HG02571 (cell line): ENCODE measurements around the gene ASPHD1.
"Not testable (repeated sequence)": the region's sequence is repeated elsewhere in the genome, so short reads cannot be mapped to it uniquely, and the experiment has no call there.

Experiments used
- ATAC-seq: cut with Tn5 transposase; IDR thresholded peaks from one replicate; pipeline ENCODE4 v1.9.1; 2021; ENCODE audit warnings: mild to moderate bottlenecking, moderate library complexity; ENCODE audit not compliant: unreplicated experiment

ASPHD1 gene, protein sequence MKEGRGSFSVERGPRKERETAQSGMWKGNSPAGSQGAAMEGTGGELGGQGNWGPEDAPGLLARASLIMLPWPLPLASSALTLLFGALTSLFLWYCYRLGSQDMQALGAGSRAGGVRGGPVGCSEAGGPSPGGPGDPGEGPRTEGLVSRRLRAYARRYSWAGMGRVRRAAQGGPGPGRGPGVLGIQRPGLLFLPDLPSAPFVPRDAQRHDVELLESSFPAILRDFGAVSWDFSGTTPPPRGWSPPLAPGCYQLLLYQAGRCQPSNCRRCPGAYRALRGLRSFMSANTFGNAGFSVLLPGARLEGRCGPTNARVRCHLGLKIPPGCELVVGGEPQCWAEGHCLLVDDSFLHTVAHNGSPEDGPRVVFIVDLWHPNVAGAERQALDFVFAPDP

GRCh38 chr16:29900102-29900887, at the start of gene ASPHD1:
ASPHD1 (plus strand) TSS chr16:29900488; CDS start chr16:29900972, 484 bp downstream.
- ATAC-seq = no peak

- ATAC-seq = no peak
Observed at GRCh38 chr16:29850998-29851397, 49.3 kb upstream of the ASPHD1 start.

DNA sequence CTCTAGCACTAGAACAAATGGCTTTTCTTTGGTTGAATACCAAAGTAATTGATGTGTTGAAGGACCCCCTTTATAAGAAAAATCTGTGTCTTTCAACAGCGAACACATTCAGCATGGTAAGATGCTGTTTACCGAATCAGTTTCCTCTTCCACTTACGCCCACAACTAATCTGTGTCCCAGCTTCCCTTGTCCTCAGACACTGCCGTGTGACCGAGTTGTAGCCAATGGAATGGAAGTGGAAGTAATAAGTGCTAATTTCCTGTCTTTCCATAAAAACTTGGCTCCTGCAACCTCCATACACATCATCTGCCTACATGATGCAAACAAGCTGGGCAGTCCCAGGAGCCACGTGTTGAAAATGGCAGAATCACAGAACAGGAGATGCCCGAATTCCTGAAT, 47.6 kb upstream of the ASPHD1 start:
- no peak for ATAC-seq

- ATAC-seq = no peak
Observed at GRCh38 chr16:29854520-29855100, 45.7 kb upstream of the ASPHD1 start.

GRCh38 chr16:29857133-29857760, 43.0 kb upstream of the ASPHD1 start:
- ATAC-seq = no peak

DNA sequence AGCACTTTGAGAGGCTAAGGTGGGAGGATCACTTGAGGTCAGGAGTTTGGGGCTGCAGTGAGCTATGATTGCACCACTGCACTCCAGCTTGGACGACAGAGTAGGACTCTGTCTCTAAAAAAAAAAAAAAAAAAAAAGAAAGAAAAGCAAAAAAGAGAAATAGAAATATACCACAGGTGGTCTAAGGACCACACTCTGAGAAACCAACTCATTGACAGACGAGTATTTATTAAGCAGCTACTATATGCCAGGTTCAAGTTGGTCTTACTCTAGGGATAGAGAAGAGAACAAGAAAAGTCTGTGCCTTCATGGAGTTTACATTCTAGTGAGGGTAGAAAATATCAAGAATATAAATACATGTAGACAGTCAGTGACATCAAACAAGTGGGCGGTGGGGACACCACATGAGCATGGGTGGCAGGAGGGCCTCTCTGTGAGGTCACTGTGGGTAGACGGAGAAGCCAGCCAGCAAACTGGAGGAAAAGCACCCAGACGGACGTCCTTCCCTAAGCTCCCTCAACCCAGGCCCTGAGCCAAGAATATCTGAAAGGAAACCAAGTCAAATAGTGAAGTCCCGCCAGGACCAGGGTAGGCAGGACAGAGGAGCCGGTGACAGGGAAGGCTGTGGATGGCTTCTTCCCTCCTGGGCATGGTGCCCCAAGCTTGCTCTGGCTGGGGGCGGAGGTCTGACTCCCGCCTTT, 42.0 kb upstream of the ASPHD1 start:
- no peak for ATAC-seq

DNA sequence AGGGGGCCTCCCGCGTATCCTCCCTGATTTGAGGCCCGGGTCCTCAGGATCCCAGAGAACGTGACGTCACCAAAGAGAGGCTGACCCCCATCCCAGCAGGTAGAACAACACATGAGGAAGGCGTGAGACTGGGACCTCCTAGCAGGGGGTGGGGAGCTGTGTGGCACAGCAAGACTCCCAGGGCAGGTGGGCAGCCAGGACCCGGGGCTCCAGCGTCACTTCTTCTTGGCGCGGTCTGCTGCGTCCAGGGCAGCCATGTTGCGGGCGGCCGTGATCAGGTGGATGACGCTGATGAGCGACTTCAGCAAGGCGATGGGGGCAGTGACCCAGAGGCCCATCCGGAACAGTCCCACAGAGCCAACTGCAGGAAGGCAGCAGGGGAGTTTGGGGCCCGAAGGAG, 41.3 kb upstream of the ASPHD1 start:
- no peak for ATAC-seq

DNA sequence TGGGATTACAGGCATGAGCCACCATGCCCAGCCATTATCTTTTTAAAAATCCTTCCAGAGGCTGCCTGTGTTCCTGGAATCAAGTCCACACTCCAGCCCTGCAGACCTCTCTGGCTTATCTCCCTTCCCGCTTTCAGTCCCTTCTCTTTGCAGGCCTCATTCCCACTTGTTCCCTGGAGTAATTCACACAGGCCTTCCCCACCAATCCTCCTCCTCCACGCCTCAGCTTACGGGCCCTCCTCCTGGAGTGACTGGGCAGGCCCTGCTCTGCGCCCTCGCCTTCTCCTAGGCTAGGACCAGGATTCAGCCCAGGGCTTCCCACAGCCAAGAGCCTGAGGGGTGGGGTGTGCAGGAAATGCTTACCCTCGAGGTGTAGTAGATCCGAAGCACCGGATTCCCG, 40.1 kb upstream of the ASPHD1 start:
- no peak for ATAC-seq

DNA sequence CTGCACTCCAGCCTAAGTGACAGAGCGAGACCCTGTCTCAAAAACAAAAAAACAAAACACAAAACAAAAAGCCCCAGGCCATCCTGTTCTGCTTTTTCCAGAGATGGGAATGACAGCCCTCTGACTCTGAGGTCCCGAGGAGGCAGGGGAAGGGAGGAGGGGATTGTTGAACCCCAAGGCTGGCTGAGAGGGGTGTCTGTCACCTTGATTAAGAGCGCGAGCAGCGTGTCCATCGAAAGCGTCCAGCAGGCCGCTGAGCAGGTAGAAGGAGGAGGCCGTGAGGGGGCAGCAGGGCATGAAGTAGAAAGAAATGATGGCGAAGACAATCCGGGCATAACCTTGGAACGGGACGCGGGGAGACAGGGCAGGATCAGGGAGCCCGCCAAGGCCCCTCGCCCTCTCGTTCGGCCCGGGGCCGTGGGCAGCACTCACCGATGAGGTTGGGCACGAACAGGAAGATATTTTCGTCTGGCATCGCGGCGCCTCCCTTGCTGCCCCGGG, 37.9 kb upstream of the ASPHD1 start:
- no peak for ATAC-seq

GRCh38 chr16:29862884-29863668, 37.2 kb upstream of the ASPHD1 start, which contains the start of gene CDIPT:
CDIPT (minus strand) TSS chr16:29863226; CDS start chr16:29862857, 369 bp downstream.
- peak; percentile 89 for ATAC-seq

- no peak for ATAC-seq
Observed at GRCh38 chr16:29863669-29863984, 36.7 kb upstream of the ASPHD1 start.

- no peak for ATAC-seq
Observed at GRCh38 chr16:29864205-29864604, 36.1 kb upstream of the ASPHD1 start.

GRCh38 chr16:29868396-29869009, 31.8 kb upstream of the ASPHD1 start:
- ATAC-seq = no peak

DNA sequence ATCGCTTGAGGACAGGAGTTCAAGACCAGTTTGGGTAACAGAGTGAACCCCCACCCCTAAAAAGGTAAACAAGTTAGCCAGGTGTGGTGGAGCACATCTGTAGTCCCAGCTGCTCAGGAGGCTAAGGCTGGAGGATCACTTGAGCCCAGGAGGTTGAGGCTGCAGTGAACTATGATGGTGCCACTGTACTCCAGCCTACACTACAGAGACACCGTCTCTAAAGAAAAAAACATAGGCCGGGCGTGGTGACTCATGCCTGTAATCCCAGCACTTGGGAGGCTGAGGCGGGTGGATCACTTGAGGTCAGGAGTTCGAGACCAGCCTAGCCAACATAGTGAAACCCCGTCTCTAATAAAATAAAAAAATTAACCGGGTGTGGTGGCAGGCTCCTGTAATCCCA, 31.2 kb upstream of the ASPHD1 start:
- ATAC-seq = not testable (repeated sequence)

DNA sequence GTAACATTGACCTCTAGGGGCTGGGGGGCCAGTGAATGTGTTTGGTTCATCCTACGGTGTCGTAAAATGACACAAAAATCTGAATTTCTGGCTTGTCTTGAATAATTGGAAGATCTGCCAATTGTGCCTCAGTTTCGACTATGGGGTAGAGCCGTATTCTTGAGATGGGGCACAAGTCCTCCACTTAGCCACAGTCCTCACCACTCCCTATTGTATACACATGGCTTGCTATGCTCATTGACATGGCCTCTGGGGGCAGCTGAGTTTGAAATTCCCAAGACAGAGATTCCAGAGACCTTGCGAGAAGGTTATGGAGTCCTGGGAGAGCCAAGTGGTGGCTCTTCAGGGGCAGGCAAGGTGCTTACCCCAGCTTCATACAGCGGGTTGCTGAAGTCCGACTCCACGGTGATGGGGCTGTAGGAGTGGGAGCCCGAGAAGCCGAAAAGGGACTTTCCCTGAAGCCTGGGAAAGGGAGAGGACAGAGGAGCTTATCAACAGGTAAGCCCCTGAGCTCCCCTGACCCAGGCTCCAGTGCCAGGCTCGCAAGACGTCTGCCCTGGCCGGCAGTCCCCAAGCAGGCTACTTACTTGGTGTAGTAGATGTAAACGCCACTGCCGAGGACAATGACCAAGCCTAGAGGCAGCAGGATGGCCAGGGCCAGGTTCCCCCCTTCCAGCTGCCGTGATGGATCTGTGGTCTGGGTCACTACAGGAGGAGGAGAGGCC, 28.3 kb upstream of the ASPHD1 start:
- no peak for ATAC-seq

DNA sequence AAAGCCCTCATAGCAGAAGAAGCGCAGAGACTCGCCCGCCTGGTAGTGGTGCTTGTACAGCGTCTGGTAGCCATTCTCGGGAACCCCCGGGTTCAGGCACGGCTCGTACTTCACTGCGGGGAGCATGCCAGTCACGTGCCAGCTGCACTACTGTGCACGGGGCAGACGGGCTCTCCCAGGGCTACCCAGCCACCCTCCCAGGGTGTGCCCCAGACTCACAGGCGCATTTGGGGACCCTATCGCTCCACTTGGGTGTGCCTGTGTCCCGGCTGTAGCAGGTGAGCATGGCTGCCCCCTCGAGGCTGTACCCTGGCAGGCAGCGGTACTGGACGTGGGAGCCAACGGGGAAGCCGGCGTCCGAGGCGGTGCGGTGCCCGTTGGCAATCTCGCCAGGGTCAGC, 27.0 kb upstream of the ASPHD1 start:
- no peak for ATAC-seq

- no peak for ATAC-seq
Observed at GRCh38 chr16:29875206-29875605, 25.1 kb upstream of the ASPHD1 start.

DNA sequence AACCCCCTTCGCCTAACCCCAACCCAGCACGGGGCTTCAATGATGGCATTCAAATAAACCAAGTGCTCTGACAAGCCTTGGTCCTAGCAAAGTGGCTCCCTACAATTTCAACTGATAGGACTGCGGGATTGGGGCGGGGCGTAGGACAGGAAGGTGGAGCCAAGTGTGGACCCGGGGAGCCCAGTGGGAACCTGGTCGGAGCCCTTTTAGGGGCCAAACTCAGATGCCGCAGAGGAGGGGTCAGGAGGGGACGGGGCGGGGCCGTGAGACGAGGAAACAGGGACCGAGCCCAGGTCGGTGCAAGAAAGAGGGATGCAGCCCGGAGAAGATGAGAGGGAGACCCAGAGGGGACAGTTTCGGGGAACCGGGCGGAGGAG, 24.1 kb upstream of the ASPHD1 start:
- no peak for ATAC-seq
